ENCODE measurements around the gene ZNF646.

ZNF646 gene

GRCh38 chr16:31125844-31126243, 51.6 kb downstream of the ZNF646 start:
- Histone ChIP-seq H3K4me3 (ENCODE audit: insufficient read length, low read depth) (no peak overlapping the region), H3K36me3 (ENCODE audit: insufficient read depth, insufficient read length, low read length) (peaks cover 81% of the 10 kb centered on the region), H3K9ac (ENCODE audit: insufficient read length, low read depth) (no peak overlapping the region), H3K9me3 (ENCODE audit: insufficient read depth, low read length) (no peaks in the 10 kb centered on the region), H3K27me3 (ENCODE audit: insufficient read depth, insufficient read length) (no peaks in the 10 kb centered on the region), H3K4me1 (ENCODE audit: insufficient read depth, insufficient read length) (peaks cover 10% of the 10 kb centered on the region)
- TF ChIP-seq YY1 (IDR thresholded peaks at IDR 0.05; ENCODE audit: insufficient read depth, insufficient read length) (no peak), ZNF274 (IDR thresholded peaks at IDR 0.05; ENCODE audit: low read depth, low read length) (no peak), SUZ12 (IDR thresholded peaks at IDR 0.05; ENCODE audit: extremely low read depth, insufficient read depth, insufficient read length) (no peak)
- no peak for DNase-seq (ENCODE audit: low read depth, low spot score)

GRCh38 chr16:31127182-31127581, 53.0 kb downstream of the ZNF646 start:
- TF ChIP-seq SUZ12 (IDR thresholded peaks at IDR 0.05; ENCODE audit: extremely low read depth, insufficient read depth, insufficient read length), result no peak
- no peak for TF ChIP-seq ZNF274 (IDR thresholded peaks at IDR 0.05; ENCODE audit: low read depth, low read length)
- no peak for TF ChIP-seq YY1 (IDR thresholded peaks at IDR 0.05; ENCODE audit: insufficient read depth, insufficient read length)
- Histone ChIP-seq H3K27me3 (ENCODE audit: insufficient read depth, insufficient read length) (no peaks in the 10 kb centered on the region), H3K9ac (ENCODE audit: insufficient read length, low read depth) (no peak overlapping the region), H3K4me3 (ENCODE audit: insufficient read length, low read depth) (no peak overlapping the region), H3K9me3 (ENCODE audit: insufficient read depth, low read length) (no peaks in the 10 kb centered on the region), H3K4me1 (ENCODE audit: insufficient read depth, insufficient read length) (peaks cover 13% of the 10 kb centered on the region), H3K36me3 (ENCODE audit: insufficient read depth, insufficient read length, low read length) (peaks cover 81% of the 10 kb centered on the region)
- no peak for DNase-seq (ENCODE audit: low read depth, low spot score)

GRCh38 chr16:31128711-31129567, 54.7 kb downstream of the ZNF646 start:
- DNase-seq (ENCODE audit: low read depth, low spot score), result no peak
- TF ChIP-seq ZNF274 (IDR thresholded peaks at IDR 0.05; ENCODE audit: low read depth, low read length) (no peak), SUZ12 (IDR thresholded peaks at IDR 0.05; ENCODE audit: extremely low read depth, insufficient read depth, insufficient read length) (no peak), YY1 (IDR thresholded peaks at IDR 0.05; ENCODE audit: insufficient read depth, insufficient read length) (no peak)
- H3K27me3 ChIP-seq (ENCODE audit: insufficient read depth, insufficient read length), result no peaks in the 10 kb centered on the region
- no peak overlapping the region for H3K9ac ChIP-seq (ENCODE audit: insufficient read length, low read depth)
- peaks cover 86% of the 10 kb centered on the region for H3K36me3 ChIP-seq (ENCODE audit: insufficient read depth, insufficient read length, low read length)
- no peak overlapping the region for H3K4me3 ChIP-seq (ENCODE audit: insufficient read length, low read depth)
- peaks cover 27% of the 10 kb centered on the region for H3K4me1 ChIP-seq (ENCODE audit: insufficient read depth, insufficient read length)
- no peaks in the 10 kb centered on the region for H3K9me3 ChIP-seq (ENCODE audit: insufficient read depth, low read length)

- Histone ChIP-seq H3K9ac (ENCODE audit: insufficient read length, low read depth) (no peak overlapping the region), H3K4me3 (ENCODE audit: insufficient read length, low read depth) (no peak overlapping the region), H3K4me1 (ENCODE audit: insufficient read depth, insufficient read length) (peaks cover 27% of the 10 kb centered on the region), H3K27me3 (ENCODE audit: insufficient read depth, insufficient read length) (no peaks in the 10 kb centered on the region), H3K9me3 (ENCODE audit: insufficient read depth, low read length) (no peaks in the 10 kb centered on the region), H3K36me3 (ENCODE audit: insufficient read depth, insufficient read length, low read length) (peaks cover 81% of the 10 kb centered on the region)
- no peak for TF ChIP-seq SUZ12 (IDR thresholded peaks at IDR 0.05; ENCODE audit: extremely low read depth, insufficient read depth, insufficient read length)
- no peak for TF ChIP-seq ZNF274 (IDR thresholded peaks at IDR 0.05; ENCODE audit: low read depth, low read length)
- TF ChIP-seq YY1 (IDR thresholded peaks at IDR 0.05; ENCODE audit: insufficient read depth, insufficient read length), result no peak
- DNase-seq (ENCODE audit: low read depth, low spot score), result no peak
Measured at GRCh38 chr16:31129568-31130335, 55.5 kb downstream of the ZNF646 start.

- Histone ChIP-seq H3K4me3 (ENCODE audit: insufficient read length, low read depth) (no peak overlapping the region), H3K36me3 (ENCODE audit: insufficient read depth, insufficient read length, low read length) (peaks cover 76% of the 10 kb centered on the region), H3K4me1 (ENCODE audit: insufficient read depth, insufficient read length) (peaks cover 27% of the 10 kb centered on the region), H3K27me3 (ENCODE audit: insufficient read depth, insufficient read length) (no peaks in the 10 kb centered on the region), H3K9me3 (ENCODE audit: insufficient read depth, low read length) (no peaks in the 10 kb centered on the region), H3K9ac (ENCODE audit: insufficient read length, low read depth) (no peak overlapping the region)
- no peak for DNase-seq (ENCODE audit: low read depth, low spot score)
- no peak for TF ChIP-seq YY1 (IDR thresholded peaks at IDR 0.05; ENCODE audit: insufficient read depth, insufficient read length)
- no peak for TF ChIP-seq SUZ12 (IDR thresholded peaks at IDR 0.05; ENCODE audit: extremely low read depth, insufficient read depth, insufficient read length)
- TF ChIP-seq ZNF274 (IDR thresholded peaks at IDR 0.05; ENCODE audit: low read depth, low read length), result no peak
Measured at GRCh38 chr16:31130336-31130891, 56.2 kb downstream of the ZNF646 start.

DNA sequence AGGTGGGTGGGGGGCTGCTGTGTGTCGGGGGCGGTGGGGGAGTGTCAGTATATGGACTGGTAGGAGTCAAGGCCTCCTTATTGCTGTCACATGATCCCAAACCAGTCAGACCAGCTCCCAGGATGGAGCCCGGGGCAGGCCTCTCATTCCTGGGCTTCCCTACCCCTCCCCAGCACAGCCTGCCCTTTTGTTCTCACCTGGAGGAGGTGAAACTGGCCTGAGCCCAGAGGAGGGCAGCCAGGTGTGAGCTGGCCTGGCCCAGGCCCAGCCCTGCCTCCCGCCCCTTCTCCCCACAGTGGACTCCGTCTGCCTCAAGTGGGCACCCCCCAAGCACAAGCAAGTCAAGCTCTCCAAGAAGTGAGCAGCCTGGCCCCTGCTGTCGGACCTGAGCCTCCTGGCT, 56.7 kb downstream of the ZNF646 start:
- Histone ChIP-seq H3K27me3 (ENCODE audit: insufficient read depth, insufficient read length) (no peaks in the 10 kb centered on the region), H3K4me1 (ENCODE audit: insufficient read depth, insufficient read length) (peaks cover 29% of the 10 kb centered on the region), H3K9ac (ENCODE audit: insufficient read length, low read depth) (no peak overlapping the region), H3K9me3 (ENCODE audit: insufficient read depth, low read length) (no peaks in the 10 kb centered on the region), H3K4me3 (ENCODE audit: insufficient read length, low read depth) (no peak overlapping the region), H3K36me3 (ENCODE audit: insufficient read depth, insufficient read length, low read length) (peaks cover 72% of the 10 kb centered on the region)
- DNase-seq (ENCODE audit: low read depth, low spot score), result no peak
- TF ChIP-seq SUZ12 (IDR thresholded peaks at IDR 0.05; ENCODE audit: extremely low read depth, insufficient read depth, insufficient read length) (no peak), ZNF274 (IDR thresholded peaks at IDR 0.05; ENCODE audit: low read depth, low read length) (no peak), YY1 (IDR thresholded peaks at IDR 0.05; ENCODE audit: insufficient read depth, insufficient read length) (no peak)

GRCh38 chr16:31131416-31131815, 57.2 kb downstream of the ZNF646 start:
- no peak overlapping the region for H3K4me3 ChIP-seq (ENCODE audit: insufficient read length, low read depth)
- H3K9ac ChIP-seq (ENCODE audit: insufficient read length, low read depth), result no peak overlapping the region
- no peaks in the 10 kb centered on the region for H3K9me3 ChIP-seq (ENCODE audit: insufficient read depth, low read length)
- H3K36me3 ChIP-seq (ENCODE audit: insufficient read depth, insufficient read length, low read length), result peaks cover 67% of the 10 kb centered on the region
- H3K27me3 ChIP-seq (ENCODE audit: insufficient read depth, insufficient read length), result no peaks in the 10 kb centered on the region
- no peak for DNase-seq (ENCODE audit: low read depth, low spot score)
- no peak for TF ChIP-seq ZNF274 (IDR thresholded peaks at IDR 0.05; ENCODE audit: low read depth, low read length)
- TF ChIP-seq SUZ12 (IDR thresholded peaks at IDR 0.05; ENCODE audit: extremely low read depth, insufficient read depth, insufficient read length), result no peak
- TF ChIP-seq YY1 (IDR thresholded peaks at IDR 0.05; ENCODE audit: insufficient read depth, insufficient read length), result no peak
- peaks cover 34% of the 10 kb centered on the region for H3K4me1 ChIP-seq (ENCODE audit: insufficient read depth, insufficient read length)
